Measurements from ENCODE around the gene TEDC2. TPM values are rescaled to one million over a fixed set of nuclear protein-coding genes. Genes with fewer than 3 reads are reported as not detected.

Gene TEDC2
- total and polyA plus RNA-seq, 2 of the 8 experiments (the other 6 are each of a cell fraction or from before 2014, with no cell fraction given), result 54.6 to 55.6 TPM

DNA sequence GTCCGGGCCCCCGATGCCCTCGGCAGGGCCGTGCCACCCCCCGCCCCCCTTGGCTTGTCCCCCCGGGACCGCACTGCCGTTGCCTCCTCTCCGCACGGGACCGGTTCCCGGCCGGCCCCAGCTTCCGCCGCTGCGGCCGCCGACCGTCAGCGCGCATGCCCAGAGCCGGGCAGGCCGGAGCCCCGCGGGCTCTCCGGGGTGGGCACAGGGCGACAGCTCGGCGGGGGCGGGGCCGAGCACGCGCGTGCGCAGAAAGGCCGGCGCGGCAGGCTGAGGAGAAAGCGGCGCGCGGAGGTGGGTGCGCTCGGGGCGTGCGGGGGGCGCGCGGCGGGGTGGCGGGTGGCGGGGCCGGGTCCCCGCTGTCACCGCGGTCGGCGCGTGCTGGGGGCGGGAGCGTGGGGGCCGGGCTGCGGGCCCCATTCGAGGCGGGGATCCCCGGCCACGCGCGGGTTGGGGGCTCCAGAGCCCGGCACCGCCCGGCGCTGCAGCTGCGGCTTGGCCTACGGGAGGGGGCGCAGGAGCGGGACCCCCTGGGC lies 15.0 kb downstream of the TEDC2 start, which contains the start of gene TBC1D24:
Gene TBC1D24, plus strand, starts transcription at position 251 of the 536 bp plus-strand sequence. CDS start 21,022 bp downstream, outside the sequence.
- Histone ChIP-seq H3K4me3 (ENCODE audit: extremely low read depth in 1 of 4, insufficient read depth in 2 of 4, low read depth in 3 of 4, low read length in 4 of 4) (peak within 1 kb of the TSS; percentile 61 to 93 (median 72)), H3K9ac (replicated peaks in 1 of 4; ENCODE audit: extremely low read depth in 1 of 4, low read depth in 3 of 4, low read length in 3 of 4) (peak within 1 kb of the TSS in 1 of 4 experiments; percentile 48; a peak in 3 of 7 replicates), H3K27me3 (replicated peaks in 1 of 4; ENCODE audit: control insufficient read depth in 3 of 4, extremely low read depth in 1 of 4, insufficient read depth in 3 of 4, low read length in 3 of 4) (peaks cover 20 to 55% (median 43%) of the 10 kb centered on the region in 4 experiments), H3K56ac (replicated peaks; ENCODE audit: insufficient read length, low read depth, low read length) (peak within 1 kb of the TSS; percentile 36), H3K4ac (replicated peaks; ENCODE audit: insufficient read length, low read depth, low read length) (peak within 1 kb of the TSS; percentile 89), H2BK20ac (ENCODE audit: low read length) (no peak within 1 kb of the TSS), H3K79me1 (ENCODE audit: low read depth, low read length) (peaks cover 14% of the 10 kb centered on the region; the same call in 1 of the 2 replicates), H4K20me1 (replicated peaks in 1 of 2; ENCODE audit: control insufficient read depth in 1 of 2, insufficient read depth in 2 of 2, low read length in 2 of 2) (peaks cover 7 to 21% of the 10 kb centered on the region in 2 experiments), H3K9me3 (ENCODE audit: insufficient read depth in 2 of 2, low read depth in 1 of 2, low read length in 1 of 2) (no peaks in the 10 kb centered on the region), H3K4me2 (ENCODE audit: insufficient read depth in 1 of 2, low read depth in 2 of 2, low read length in 2 of 2) (peak within 1 kb of the TSS; percentile 83 to 92), H3K14ac (ENCODE audit: insufficient read length) (no peak within 1 kb of the TSS), H2AFZ (ENCODE audit: low read length) (peak within 1 kb of the TSS; percentile 11; the same call in 1 of the 2 replicates), H3K27ac (ENCODE audit: low read depth, low read length) (no peak within 1 kb of the TSS), H3K4me1 (replicated peaks in 1 of 4; ENCODE audit: control insufficient read depth in 3 of 4, insufficient read depth in 4 of 4, low read length in 3 of 4) (peaks cover 0 to 30% (median 14%) of the 10 kb centered on the region in 4 experiments; a peak in 6 of 7 replicates), H4K5ac (ENCODE audit: insufficient read length, low read depth, low read length) (peak within 1 kb of the TSS; percentile 26), H3K18ac (ENCODE audit: extremely low read depth, low read length) (peak within 1 kb of the TSS; percentile 95), H2BK5ac (ENCODE audit: low read depth, low read length) (no peak within 1 kb of the TSS; the same call in 1 of the 2 replicates), H2BK120ac (replicated peaks; ENCODE audit: low read depth, low read length) (no peak within 1 kb of the TSS), H4K91ac (replicated peaks; ENCODE audit: insufficient read length, low read length) (peak within 1 kb of the TSS; percentile 73), H3K36me3 (ENCODE audit: control insufficient read depth in 2 of 4, insufficient read depth in 4 of 4, low read length in 3 of 4) (no peaks in the 10 kb centered on the region), H4K8ac (ENCODE audit: extremely low read depth, insufficient read depth, low read length) (peak within 1 kb of the TSS; percentile 72), H2BK15ac (ENCODE audit: low read length) (peak within 1 kb of the TSS; percentile 46; the same call in 1 of the 2 replicates), H2BK12ac (ENCODE audit: low read depth, low read length) (no peak within 1 kb of the TSS), H3K79me2 (ENCODE audit: control insufficient read depth in 1 of 2, insufficient read depth in 2 of 2, low read length in 2 of 2) (peaks cover 0 to 2% of the 10 kb centered on the region in 2 experiments; a peak in 1 of 4 replicates), H3K23ac (ENCODE audit: insufficient read length) (no peak within 1 kb of the TSS), H3K23me2 (ENCODE audit: low read depth, low read length) (peaks cover 20% of the 10 kb centered on the region; the same call in 1 of the 2 replicates), H2AK5ac (ENCODE audit: low read depth, low read length) (no peak within 1 kb of the TSS)
- DNase-seq (ENCODE audit: low read depth in 1 of 2, low spot score in 2 of 2) (peak in 1 of 2 experiments; percentile 90), FAIRE-seq (no peak)
- ChIA-PET POLR2A (ENCODE audit: partially characterized antibody) (interaction anchor here (0.8 to 3.5 kb wide), 6 partner anchors 16 to 204 kb away, joined by 3 to 20 read pairs (median 4); partner anchors contain the start of genes CEMP1 and TEDC2), CTCF (ENCODE audit: partially characterized antibody) (interaction anchor here (1.2 to 1.7 kb wide), 6 partner anchors 8 to 196 kb away, joined by 4 to 8 read pairs (median 6); no protein-coding TSS in a partner anchor)
- 1% methylated on average over 22 of the region's 77 CpGs; no CpG with 5 or more reads in 1 of the 2 experiments for WGBS, 2 experiments (ENCODE audit: extremely low coverage in 1 of 2, insufficient coverage in 1 of 2, insufficient read length in 1 of 2, insufficient replicate concordance in 2 of 2, low coverage in 1 of 2, low lambda C conversion rate in 2 of 2, missing lambda C conversion rate in 1 of 2)
- TF ChIP-seq NRF1 (IDR thresholded peaks at IDR 0.05; ENCODE audit: low read depth, low read length) (peak; percentile 73), TAF1 (IDR thresholded peaks at IDR 0.05; ENCODE audit: low read depth, low read length) (0 out of 2 replicates have a peak, but pooled peaks have one; percentile 32)
- TF ChIP-seq, protein P1, sequence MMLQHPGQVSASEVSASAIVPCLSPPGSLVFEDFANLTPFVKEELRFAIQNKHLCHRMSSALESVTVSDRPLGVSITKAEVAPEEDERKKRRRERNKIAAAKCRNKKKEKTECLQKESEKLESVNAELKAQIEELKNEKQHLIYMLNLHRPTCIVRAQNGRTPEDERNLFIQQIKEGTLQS (IDR thresholded peaks at IDR 0.05; ENCODE audit: insufficient read depth, low read depth, low read length), result no peak
